Measurements from ENCODE around the gene PAX3. TPM values are rescaled to one million over a fixed set of nuclear protein-coding genes. Genes with fewer than 3 reads are reported as not detected.

The PAX3 gene
- total RNA-seq, 1 donor from 2014 or later: 0.25 TPM

DNA sequence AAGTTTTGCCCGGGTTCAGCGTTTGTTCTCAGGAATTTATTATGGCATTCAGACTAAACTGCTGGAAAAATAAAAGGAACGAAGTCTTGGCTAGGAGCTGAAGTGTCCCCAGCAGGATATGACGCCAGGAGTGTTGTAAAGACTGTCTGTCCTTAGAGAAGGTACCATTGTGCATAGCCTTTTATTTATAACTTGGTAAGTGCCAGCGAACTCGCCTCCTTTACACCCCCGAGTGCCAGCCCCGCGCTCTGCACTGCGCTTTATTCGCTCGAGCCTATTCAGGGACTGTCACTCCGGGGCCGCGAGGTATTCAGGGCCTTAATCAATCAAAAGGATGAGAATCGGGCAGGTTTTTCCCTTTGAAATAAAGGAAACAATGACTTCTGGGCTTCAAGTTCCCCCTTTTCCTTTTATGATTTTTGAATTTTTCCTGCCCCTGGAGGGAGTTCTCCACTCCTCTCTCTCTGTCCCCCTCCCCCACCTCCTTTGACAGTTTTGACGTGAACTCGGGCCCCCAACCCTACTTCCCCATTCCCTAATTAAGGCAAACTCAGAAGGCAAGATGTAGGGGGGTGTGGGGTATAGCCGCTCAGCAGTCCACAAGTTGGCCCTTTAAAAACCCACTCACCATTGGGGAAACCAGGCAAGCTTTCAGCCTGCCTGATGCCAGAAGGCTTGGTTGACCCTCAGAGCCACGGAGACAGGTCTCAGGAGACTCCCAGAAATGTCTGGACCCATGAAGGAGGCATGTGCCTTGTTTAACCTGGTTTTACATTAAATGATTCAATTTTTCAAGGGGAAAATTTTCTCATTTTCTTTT lies 1.3 kb upstream of the PAX3 start:
- peaks cover 15% of the 10 kb centered on the region for H3K4me1 Mint-ChIP-seq

DNA sequence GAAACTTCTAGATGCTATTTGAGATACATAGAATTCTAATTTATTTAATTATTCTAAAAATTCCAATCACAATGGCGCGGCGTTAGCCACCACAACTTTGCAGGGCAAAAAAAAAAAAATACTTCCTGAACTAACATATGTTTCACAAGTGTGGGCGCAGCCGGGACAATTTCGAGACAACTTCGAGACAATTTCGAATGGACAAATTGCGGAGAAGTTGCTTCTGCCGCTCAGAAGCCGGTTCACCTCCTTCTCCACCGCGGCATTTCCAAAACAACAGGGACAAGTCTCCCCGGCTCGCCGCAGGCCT lies 842 bp downstream of the PAX3 start:
- Mint-ChIP-seq H3K9me3 (no peaks in the 10 kb centered on the region), H3K27me3 (ENCODE audit: low read depth) (peaks cover 100% of the 10 kb centered on the region), H3K4me1 (peaks cover 16% of the 10 kb centered on the region), H3K36me3 (no peaks in the 10 kb centered on the region), H3K27ac (peak overlapping the region; percentile 43), H3K4me3 (peak overlapping the region; percentile 38)
- TF ChIP-seq, protein P1, sequence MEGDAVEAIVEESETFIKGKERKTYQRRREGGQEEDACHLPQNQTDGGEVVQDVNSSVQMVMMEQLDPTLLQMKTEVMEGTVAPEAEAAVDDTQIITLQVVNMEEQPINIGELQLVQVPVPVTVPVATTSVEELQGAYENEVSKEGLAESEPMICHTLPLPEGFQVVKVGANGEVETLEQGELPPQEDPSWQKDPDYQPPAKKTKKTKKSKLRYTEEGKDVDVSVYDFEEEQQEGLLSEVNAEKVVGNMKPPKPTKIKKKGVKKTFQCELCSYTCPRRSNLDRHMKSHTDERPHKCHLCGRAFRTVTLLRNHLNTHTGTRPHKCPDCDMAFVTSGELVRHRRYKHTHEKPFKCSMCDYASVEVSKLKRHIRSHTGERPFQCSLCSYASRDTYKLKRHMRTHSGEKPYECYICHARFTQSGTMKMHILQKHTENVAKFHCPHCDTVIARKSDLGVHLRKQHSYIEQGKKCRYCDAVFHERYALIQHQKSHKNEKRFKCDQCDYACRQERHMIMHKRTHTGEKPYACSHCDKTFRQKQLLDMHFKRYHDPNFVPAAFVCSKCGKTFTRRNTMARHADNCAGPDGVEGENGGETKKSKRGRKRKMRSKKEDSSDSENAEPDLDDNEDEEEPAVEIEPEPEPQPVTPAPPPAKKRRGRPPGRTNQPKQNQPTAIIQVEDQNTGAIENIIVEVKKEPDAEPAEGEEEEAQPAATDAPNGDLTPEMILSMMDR (IDR thresholded peaks at IDR 0.05; ENCODE audit: unreplicated experiment): no peak
- no peak for DNase-seq (ENCODE audit: low spot score in 2 of 2, unreplicated experiment in 2 of 2)

More for the DNA sequence above, 1.3 kb upstream of the PAX3 start:
- TF ChIP-seq, protein P1 (IDR thresholded peaks at IDR 0.05; ENCODE audit: unreplicated experiment): no peak
- H3K4me3 Mint-ChIP-seq: no peak overlapping the region
- no peaks in the 10 kb centered on the region for H3K9me3 Mint-ChIP-seq
- no peak for DNase-seq (ENCODE audit: low spot score in 2 of 2, unreplicated experiment in 2 of 2)
- H3K36me3 Mint-ChIP-seq: no peaks in the 10 kb centered on the region
- H3K27ac Mint-ChIP-seq: no peak overlapping the region
- peaks cover 100% of the 10 kb centered on the region for H3K27me3 Mint-ChIP-seq (ENCODE audit: low read depth)

DNA sequence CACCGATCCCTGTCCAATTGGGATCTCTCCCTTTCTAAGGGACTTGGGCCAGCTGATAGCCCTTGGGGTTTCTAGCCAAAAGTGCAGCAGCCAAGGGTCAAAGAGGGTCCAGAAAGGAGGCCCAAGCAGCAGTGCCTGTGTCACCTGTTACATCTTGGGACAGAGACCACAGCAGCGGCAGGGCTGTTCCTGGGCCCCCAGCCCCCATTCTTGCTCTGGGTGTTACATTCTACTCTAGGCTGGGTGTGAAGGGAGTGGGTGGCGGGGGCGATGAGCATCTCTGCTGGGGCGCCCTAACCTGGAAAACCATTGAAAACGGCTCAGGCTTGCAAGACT lies 1.2 kb downstream of the PAX3 start:
- Mint-ChIP-seq H3K4me1 (peaks cover 16% of the 10 kb centered on the region), H3K27ac (no peak overlapping the region), H3K27me3 (ENCODE audit: low read depth) (peaks cover 100% of the 10 kb centered on the region), H3K4me3 (no peak overlapping the region), H3K9me3 (no peaks in the 10 kb centered on the region), H3K36me3 (no peaks in the 10 kb centered on the region)
- TF ChIP-seq, protein P1 (IDR thresholded peaks at IDR 0.05; ENCODE audit: unreplicated experiment): no peak
- no peak for DNase-seq (ENCODE audit: low spot score in 2 of 2, unreplicated experiment in 2 of 2)

DNA sequence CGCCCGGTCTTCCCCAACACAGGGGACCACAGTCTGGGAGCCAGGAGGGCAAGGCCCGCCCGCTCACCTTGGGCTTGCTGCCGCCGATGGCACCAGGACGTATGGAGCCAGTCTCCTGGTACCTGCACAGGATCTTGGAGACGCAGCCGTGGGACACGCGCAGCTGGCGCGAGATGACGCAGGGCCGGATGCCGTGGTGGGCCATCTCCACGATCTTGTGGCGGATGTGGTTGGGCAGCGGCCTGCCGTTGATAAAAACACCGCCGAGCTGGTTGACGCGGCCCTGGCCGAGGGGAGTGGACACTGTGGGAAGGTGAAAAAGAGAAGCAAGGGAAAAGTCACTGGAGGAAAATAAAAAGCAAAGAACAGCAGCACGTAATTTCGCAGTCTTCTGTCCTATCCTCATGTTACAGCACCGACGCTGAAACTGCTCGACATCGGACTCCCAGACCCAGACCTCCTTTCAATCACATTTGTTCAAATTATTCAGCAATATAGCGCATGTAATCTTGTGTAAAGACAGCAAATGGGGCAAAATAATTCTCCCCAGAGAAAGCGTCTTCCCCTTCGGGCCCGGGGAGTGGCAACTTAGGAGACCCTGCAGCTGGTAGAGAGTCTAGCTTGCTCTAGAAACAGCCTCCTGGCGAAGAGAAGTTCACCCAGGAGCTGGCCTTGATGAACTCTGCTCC lies 1.7 kb downstream of the PAX3 start:
- H3K9me3 Mint-ChIP-seq: no peaks in the 10 kb centered on the region
- no peak for DNase-seq (ENCODE audit: low spot score in 2 of 2, unreplicated experiment in 2 of 2)
- no peaks in the 10 kb centered on the region for H3K36me3 Mint-ChIP-seq
- TF ChIP-seq, protein P1 (IDR thresholded peaks at IDR 0.05; ENCODE audit: unreplicated experiment): no peak
- no peak overlapping the region for H3K4me3 Mint-ChIP-seq
- peaks cover 16% of the 10 kb centered on the region for H3K4me1 Mint-ChIP-seq
- H3K27ac Mint-ChIP-seq: no peak overlapping the region
- H3K27me3 Mint-ChIP-seq (ENCODE audit: low read depth): peaks cover 100% of the 10 kb centered on the region

DNA sequence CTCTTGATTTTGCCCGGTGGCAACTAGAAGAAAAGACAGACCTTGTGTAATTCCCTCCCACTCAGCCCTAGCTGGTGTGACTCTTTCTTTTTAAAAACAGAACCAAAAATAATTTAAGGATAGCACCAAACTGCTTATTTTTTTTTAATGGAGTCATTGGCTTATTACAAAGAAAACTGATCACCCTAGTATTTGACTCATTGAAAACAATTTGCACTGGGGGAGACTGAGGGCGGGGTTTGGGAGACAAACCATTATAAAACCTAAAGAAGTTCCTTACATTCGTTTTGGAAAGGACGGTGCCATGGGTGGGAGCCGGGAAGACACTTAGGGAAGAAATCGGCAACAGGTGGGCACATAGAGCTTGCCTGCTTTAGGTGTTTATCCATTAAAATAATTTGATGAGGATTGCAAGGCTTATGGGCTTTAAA lies 2.5 kb downstream of the PAX3 start:
- Mint-ChIP-seq H3K27ac (no peak overlapping the region), H3K9me3 (no peaks in the 10 kb centered on the region), H3K27me3 (ENCODE audit: low read depth) (peaks cover 100% of the 10 kb centered on the region), H3K4me3 (no peak overlapping the region), H3K36me3 (no peaks in the 10 kb centered on the region), H3K4me1 (peaks cover 16% of the 10 kb centered on the region)
- DNase-seq (ENCODE audit: low spot score in 2 of 2, unreplicated experiment in 2 of 2): no peak
- TF ChIP-seq, protein P1 (IDR thresholded peaks at IDR 0.05; ENCODE audit: unreplicated experiment): no peak

Data from mesothelial cell of epicardium (in vitro differentiated cells).